NCI-H146 treated with DMSO at 0.1 percent for 48 hours (cell line): ENCODE results near the gene CABP4.

Experiments
- DNase-seq: peaks from one replicate; lab custom pipeline; 2025; ENCODE audit not compliant: unreplicated experiment; lab: John Stamatoyannopoulos, UW

The CABP4 gene

DNA sequence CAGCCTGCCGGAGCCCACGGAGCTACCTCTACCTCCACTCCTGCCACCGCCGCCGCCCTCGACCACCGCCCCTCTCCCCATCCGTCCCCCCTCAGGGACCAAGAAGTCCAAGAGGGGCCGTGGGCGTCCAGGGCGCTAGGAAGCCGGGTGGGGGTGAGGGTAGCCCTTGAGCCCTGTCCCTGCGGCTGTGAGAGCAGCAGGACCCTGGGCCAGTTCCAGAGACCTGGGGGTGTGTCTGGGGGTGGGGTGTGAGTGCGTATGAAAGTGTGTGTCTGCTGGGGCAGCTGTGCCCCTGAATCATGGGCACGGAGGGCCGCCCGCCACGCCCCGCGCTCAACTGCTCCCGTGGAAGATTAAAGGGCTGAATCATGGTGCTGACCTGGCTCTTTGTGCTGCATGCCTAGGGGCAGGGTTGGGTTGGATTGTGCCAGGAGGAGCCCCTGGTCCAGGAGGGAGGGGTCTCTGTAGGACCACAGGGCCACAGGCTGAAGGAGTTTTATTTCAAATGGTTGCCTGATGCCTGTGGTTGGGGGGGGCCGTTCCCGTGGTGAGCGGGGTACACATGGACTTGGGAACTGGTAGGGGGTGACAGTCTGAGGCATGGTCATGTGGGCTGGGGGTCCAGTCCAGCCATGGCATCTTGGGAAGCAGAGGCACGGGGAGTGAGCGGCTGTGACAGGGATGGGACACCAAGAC, 20.0 kb upstream of the CABP4 start:
- DNase-seq = no peak

DNA sequence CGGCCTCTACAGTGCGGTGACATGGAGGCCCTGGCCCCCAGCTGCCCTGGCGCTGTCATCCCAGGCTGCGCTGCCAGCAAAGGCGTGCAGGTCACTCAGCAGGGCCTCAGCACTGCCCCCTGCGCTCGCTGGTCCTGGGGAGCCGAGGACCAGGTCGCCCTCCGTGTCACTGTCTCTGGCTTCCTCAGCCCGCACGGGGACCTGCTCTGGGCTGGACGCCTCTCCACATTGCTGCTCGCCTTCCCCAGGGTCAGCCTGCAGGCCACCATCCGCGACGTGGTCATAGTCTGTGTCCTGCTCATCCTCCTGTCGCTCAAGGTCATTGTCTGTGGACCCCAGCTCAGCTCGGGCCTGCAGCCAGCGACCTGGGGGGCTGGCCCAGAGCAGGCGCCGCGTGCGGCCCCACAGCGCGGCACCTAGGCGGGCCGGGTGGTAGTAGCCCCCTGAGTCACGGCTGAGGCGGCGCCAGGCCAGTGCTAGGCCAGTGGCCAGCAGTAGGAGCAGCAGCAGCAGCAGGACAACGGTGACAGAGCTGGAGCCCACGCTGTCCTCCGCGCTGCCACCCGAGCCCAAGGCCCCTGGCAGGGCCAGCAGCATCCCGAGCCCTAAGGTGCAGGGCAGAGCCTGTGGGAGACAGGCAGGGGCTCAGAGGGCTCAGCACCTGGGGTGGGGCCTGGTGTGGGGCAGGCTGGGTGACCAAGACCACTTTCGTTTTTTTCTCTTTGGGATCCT, 19.3 kb upstream of the CABP4 start:
- DNase-seq = no peak

DNA sequence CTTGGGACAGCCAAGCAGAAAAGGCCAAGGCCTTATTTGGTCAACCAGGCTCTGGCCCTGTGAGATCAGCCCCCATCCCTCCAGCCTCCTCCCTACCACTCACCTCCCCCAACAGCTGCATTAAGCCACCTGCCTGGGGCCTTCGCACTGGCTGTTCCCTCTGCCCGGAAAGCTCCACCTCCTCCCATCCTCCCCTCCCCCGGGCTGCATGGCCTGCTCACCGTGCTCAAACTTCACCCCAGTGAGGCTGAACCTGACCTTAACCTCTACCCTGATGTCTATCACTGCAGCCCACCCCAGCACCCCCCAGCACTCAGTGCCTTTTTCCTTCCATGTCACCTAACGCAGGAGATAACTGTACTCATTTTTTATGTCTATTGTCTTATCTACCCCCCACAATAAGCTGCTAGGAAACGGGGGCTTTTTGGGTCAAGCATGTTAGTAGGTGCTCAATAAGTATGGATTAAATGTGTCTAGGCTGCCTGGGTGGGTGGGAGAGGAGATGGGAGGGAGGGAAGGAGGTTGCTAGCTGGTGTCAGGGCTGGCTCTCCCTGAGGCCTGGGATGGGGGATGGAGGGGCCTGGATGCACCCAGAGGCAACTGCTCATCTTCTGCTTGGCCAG, 18.6 kb upstream of the CABP4 start:
- DNase-seq = no peak

DNA sequence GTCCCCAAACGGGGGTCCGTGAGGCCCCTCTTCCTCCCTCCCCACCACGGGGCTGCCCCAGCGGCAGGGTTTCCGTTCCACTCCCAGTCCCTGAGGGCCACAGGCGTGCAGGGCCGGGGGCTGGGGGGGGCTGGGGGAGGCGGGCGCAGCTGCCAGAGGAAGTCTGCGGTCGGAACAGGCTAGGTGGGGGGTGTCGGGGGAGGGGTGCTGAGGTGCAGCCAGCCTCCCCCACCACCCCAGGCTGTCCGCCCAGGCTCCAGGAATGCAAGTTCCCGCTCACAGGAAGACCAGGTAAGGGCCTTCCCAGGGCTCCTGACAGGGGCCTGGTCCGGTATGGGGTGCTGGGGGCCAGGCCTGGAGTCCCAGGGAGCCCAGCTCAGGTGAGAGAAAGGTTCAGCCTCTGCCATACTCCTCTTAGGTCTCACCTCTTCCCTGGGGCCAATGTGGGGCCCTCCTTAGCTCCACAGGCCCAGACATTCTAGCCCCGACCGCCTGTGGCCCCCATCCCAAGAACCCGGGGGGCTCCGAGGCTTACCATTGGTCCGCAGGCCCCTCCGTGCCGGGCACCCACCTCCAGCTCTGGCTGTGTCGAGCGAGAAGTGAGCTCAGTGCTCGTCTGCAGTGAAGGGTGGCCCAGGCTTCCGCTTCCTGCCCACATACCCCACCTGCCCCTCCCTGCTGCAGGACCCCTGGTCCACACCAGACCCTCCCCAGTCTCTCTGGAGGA, 17.9 kb upstream of the CABP4 start, which contains the start of gene PTPRCAP:
Gene PTPRCAP, minus strand, starts transcription at position 601 of the 727 bp plus-strand sequence. Its CDS starts 63 bp downstream, at position 538.
- DNase-seq = no peak

DNA sequence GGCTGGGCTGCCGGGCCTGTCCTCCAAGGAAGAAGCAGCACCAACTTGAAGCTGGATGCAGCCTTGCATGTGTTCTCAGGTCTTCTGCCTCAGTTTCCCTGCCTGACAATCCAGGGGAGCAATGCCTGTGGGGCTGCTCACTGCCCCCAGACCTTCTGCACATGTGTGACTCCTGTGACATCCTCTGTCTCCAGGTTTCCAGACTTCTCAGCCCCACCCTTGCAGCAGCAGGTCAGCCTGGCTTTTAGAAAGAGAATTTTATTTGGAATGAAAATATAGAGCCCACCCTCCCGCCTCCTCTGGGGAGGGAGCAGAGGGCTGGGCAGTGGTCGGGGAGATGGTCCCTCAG, 17.4 kb upstream of the CABP4 start:
- DNase-seq = no peak

DNA sequence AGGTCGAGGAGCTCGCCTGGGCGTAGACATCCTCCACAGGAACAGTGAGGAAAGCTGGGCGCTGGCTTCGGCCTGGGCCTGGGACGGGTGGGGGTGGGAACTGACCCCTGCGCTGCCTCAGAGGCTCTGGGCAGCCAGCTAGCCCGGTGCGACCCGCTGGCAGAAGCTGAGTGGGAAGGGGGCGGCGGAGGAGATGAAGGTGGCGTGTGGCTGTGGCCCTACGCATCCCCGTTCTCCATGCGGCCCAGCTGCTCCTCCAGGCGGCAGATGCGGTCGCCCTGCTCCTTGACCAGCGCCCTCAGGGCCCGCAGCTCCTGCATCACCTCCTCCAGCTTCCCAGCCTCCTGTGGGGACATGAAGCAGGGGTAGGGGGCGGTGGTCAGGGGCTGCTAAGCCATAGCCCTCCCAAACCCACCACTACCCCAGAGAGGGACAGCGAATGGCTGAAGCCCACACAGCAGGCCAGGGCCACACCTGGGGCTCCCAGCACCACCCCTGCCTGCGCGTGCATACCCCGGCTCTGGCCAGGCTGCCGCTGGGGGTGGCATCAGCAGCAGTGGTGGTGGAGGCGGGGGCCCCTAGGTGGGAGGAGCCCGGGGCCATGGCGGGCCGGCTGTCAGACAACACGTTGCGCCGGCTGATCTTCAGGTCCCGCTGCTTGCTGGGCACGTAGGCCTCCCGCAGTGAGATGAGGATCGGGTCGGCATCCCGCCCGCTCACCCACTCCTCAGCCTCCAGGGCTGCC, 16.8 kb upstream of the CABP4 start:
- no peak for DNase-seq

DNA sequence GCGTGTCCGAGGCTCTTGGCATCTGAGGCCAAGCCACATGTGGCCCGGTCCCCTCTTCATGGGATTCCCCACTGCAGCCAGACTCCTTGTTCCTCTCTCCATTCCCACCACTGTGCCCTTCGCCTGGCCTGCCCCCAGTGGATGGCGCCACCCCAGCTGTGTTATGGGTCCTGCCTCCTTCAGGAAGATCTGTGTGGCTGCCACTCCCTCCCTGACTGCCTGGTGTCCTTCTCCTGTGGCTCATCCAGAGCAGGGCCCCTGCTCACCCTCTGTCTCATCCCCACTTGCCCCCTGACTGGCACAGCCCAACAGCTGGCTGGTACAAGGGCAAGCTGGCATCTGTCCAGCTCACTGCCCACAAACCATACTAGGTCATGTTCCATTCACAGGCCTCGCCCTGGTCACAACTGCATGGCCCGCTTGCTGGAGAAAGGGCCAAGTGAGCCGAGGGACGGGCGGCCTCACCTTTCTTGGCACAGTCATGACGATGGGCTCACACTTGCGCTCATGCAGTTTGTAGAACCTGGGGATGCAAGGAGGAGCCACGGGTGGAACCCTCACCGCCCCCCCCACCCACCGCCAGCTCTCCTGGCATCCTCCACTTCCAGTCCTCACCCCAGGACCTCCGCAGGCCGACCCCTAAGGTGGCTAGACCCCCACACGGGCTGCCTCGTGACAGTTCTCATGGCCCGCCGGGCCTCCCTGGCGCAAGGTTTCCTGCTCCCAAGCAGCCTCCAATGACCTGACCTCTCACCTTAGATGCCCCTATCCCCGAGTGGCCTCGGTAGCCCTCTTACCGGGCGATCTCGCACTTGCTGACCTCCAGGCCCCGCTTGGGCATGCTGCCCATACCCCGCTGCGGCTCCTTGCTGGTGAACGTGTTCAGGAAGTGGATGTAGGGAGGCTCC, 15.6 kb upstream of the CABP4 start:
- DNase-seq = no peak

DNA sequence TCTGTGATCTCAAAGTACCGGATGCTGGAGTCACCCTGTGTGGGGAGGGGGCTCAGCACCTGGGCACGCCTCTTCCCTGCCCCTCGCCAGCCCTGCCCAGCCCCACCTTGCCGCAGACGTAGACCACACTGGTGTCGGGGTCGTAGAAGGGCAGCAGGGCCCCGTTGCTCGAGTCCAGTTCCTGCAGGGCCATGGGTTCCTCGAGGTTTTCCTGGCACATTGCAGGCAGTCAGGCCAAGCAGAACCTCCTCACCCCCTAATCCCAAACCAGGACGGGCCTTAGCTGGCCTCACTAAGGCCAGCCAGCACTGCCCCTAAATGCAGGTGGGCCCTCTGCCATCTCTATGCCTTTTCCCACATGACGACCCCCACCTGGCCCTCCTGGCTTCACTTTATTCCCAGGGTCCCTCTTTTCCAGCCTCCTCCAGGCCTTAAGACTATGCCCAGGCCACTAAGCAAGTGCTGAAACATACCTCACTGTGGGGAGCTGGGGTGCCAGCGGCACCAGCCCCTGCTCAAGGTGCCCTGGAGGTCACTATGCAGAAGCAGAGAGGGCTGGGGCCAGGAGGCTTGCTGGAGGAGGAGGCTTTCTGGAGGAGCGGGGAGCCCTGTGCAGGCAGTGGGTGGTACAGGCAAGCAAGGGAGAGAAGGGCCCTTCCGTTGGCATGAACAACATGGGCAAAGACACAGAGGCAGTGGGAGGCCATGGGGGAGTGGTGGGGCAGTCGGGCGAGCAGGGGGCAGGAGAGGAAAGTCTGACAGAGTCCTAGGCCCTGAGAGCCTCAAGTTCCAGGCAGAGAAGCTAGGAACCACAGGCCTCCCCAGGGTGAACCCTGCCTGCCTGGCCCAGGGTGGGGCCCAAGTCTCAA, 14.7 kb upstream of the CABP4 start:
- no peak for DNase-seq

- DNase-seq = no peak
These were observed 14.0 kb upstream of the CABP4 start for GRCh38 chr11:67441098-67441563.

GRCh38 chr11:67441731-67442351, 13.3 kb upstream of the CABP4 start:
- no peak for DNase-seq

DNA sequence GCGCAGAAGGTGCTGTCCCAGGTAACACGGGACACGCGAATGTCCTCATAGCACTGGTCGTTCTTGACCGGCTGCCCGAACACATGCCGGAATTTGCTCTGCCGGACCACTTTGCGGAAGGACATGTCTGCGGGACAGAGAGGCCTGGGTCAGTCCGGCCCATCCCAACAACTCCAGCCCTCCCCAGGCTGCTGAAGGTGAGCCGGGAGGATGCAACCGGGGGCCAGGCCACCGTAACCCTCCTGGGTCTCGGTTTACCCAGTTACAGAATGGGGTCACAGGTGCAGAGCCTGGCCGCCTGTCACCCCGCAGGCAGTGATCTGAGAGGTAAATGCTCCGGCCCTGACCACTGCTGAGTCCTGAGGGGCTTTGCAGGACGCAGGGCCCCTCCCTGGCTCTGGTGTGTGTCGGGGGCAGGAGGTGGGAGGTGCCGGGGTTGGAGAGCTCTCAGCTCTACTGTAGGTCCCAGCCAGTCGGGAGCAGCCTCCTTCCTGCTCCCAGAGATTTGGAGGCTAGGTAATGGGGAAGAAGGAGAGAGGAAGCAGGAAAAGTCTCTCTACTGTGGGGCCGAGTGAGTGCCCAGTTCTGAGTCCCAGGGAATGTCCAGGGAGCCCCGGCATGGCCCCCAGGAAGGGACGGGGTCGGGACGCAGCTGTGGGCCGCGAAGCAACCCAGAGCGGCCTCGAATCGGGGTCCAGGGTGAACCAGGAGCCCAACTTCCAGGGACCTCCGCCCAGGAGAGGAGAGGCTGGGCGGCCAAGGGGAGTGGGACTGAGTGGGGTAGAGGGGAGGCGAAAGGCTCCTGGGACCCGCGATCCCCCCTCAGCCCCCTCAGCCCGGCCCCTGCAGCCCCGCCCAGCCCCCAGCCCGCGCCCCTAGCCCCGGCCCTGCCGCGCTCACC, 12.4 kb upstream of the CABP4 start:
- no peak for DNase-seq

GRCh38 chr11:67445515-67445914, 9.6 kb upstream of the CABP4 start:
- no peak for DNase-seq

DNA sequence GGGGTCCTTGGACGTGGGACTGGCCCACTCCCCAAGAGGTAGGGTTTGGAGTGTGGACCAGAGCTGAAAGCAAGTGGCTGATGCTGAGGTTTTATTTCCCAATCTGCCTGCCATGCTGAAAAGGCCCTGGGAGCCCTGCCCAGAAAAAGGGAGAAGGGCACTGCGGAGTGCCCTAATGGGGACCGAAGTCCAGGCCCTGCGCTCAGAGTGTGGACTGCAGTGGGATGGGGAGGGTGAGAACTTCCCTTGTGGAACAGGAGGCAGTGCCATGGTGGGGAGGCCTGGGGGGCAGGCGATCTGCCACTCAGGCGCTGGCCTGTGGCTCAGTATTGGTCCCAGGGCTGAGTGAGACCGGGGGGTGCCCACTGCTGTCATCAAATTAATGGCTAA, 6.9 kb upstream of the CABP4 start:
- DNase-seq = no peak

- DNase-seq = peak; percentile 23
These were observed 5.9 kb upstream of the CABP4 start for GRCh38 chr11:67449116-67449844.

GRCh38 chr11:67450796-67451657, 4.1 kb upstream of the CABP4 start:
- DNase-seq = no peak

GRCh38 chr11:67451658-67451976, 3.5 kb upstream of the CABP4 start:
- no peak for DNase-seq
